ENCODE data around the gene MYLK3. TPM values are rescaled to one million over a fixed set of nuclear protein-coding genes. Genes with fewer than 3 reads are reported as not detected.

The MYLK3 gene
- total and polyA plus RNA-seq, 2 of the 4 experiments (the other 2 are of a cell fraction), result under 0.01 to 0.03 TPM

DNA sequence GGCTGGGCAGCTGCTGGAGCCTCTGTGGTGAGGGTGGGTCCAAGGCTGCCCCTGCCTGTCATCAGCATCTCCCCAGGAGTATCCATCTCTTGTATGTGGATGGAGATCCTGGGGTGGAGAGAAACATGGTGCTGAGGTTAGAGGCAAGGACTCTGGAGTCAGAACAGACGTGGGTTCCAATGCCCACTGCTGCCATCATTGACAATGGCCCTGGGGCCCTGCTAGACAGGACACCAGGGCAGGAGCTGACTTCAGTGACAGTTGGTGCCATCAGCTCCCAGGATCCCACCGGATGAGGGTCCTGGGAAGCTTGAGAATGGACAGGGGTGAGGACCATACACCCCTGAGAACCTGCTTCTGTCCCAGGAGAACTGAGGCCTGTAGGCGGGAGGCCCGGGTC, 15.6 kb downstream of the MYLK3 start:
- no peak overlapping the region for H2BK5ac ChIP-seq (ENCODE audit: low read depth, low read length, poor library complexity, severe bottlenecking)
- intact Hi-C loops (cut with micrococcal nuclease) (no loop called here), dilution Hi-C loops (cut with HindIII; ENCODE audit: low sequenced_read_pairs, unreplicated experiment) (no loop called here), in situ Hi-C loops (cut with MboI; ENCODE audit: low sequenced_read_pairs) (no loop called here)
- BruUV-seq (replicated peaks), result no TSS peak
- H3K14ac ChIP-seq (replicated peaks; ENCODE audit: low read depth, low read length), result no peak overlapping the region
- no peak overlapping the region for H2BK120ac ChIP-seq (ENCODE audit: low read depth, low read length)
- no peaks in the 10 kb centered on the region for H3K79me1 ChIP-seq (ENCODE audit: low read depth in 1 of 2, low read length in 2 of 2)
- no peaks in the 10 kb centered on the region; the same call in 1 of the 2 replicates for H4K20me1 ChIP-seq (ENCODE audit: insufficient read depth, low read length)
- DNase-seq (no peak), ATAC-seq (ENCODE audit: low read depth) (no peak)
- H2AK9ac ChIP-seq (replicated peaks; ENCODE audit: low read depth, low read length, poor library complexity), result no peak overlapping the region
- no peak overlapping the region for H4K5ac ChIP-seq (ENCODE audit: low read depth, low read length)
- ChIA-PET CTCF (no interaction called here), POLR2A (ENCODE audit: unreplicated experiment) (no interaction called here)
- H3K4me2 ChIP-seq (ENCODE audit: low read depth, low read length), result no peak overlapping the region
- no peak overlapping the region for H3K4ac ChIP-seq (ENCODE audit: low read depth, low read length)
- TF ChIP-seq POLR2A (IDR thresholded peaks at IDR 0.05; ENCODE audit: low read depth, low read length) (no peak), RCOR1 (IDR thresholded peaks at IDR 0.05; ENCODE audit: insufficient replicate concordance, low read length) (no peak), MXI1 (IDR thresholded peaks at IDR 0.05; ENCODE audit: borderline replicate concordance, low read depth, low read length) (no peak), NFE2L2 (IDR thresholded peaks at IDR 0.05; ENCODE audit: low read depth, low read length) (no peak), BHLHE40 (IDR thresholded peaks at IDR 0.05; ENCODE audit: low read depth, low read length) (no peak), FOS (IDR thresholded peaks at IDR 0.05; ENCODE audit: low read depth, low read length) (no peak), MAZ (IDR thresholded peaks at IDR 0.05; ENCODE audit: borderline replicate concordance, low read depth, low read length) (no peak), CHD1 (IDR thresholded peaks at IDR 0.05; ENCODE audit: low read depth, low read length) (no peak)
- TF ChIP-seq, protein P1, sequence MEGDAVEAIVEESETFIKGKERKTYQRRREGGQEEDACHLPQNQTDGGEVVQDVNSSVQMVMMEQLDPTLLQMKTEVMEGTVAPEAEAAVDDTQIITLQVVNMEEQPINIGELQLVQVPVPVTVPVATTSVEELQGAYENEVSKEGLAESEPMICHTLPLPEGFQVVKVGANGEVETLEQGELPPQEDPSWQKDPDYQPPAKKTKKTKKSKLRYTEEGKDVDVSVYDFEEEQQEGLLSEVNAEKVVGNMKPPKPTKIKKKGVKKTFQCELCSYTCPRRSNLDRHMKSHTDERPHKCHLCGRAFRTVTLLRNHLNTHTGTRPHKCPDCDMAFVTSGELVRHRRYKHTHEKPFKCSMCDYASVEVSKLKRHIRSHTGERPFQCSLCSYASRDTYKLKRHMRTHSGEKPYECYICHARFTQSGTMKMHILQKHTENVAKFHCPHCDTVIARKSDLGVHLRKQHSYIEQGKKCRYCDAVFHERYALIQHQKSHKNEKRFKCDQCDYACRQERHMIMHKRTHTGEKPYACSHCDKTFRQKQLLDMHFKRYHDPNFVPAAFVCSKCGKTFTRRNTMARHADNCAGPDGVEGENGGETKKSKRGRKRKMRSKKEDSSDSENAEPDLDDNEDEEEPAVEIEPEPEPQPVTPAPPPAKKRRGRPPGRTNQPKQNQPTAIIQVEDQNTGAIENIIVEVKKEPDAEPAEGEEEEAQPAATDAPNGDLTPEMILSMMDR (conservative IDR thresholded peaks at IDR 0.05; ENCODE audit: low read depth, low read length), result no peak
- TF ChIP-seq, protein P2, sequence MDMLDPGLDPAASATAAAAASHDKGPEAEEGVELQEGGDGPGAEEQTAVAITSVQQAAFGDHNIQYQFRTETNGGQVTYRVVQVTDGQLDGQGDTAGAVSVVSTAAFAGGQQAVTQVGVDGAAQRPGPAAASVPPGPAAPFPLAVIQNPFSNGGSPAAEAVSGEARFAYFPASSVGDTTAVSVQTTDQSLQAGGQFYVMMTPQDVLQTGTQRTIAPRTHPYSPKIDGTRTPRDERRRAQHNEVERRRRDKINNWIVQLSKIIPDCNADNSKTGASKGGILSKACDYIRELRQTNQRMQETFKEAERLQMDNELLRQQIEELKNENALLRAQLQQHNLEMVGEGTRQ (IDR thresholded peaks at IDR 0.05; ENCODE audit: low read depth, low read length), result no peak
- TF ChIP-seq, protein P3, sequence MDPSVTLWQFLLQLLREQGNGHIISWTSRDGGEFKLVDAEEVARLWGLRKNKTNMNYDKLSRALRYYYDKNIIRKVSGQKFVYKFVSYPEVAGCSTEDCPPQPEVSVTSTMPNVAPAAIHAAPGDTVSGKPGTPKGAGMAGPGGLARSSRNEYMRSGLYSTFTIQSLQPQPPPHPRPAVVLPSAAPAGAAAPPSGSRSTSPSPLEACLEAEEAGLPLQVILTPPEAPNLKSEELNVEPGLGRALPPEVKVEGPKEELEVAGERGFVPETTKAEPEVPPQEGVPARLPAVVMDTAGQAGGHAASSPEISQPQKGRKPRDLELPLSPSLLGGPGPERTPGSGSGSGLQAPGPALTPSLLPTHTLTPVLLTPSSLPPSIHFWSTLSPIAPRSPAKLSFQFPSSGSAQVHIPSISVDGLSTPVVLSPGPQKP (IDR thresholded peaks at IDR 0.05; ENCODE audit: borderline replicate concordance, low read depth, low read length), result no peak
- H3K18ac ChIP-seq (ENCODE audit: low read depth, low read length), result no peak overlapping the region
- no peak overlapping the region for H2BK15ac ChIP-seq (ENCODE audit: low read depth, low read length)
- H3K56ac ChIP-seq (ENCODE audit: extremely low read depth, insufficient read depth, low read length), result no peak overlapping the region
- peaks cover 2% of the 10 kb centered on the region; the same call in 1 of the 2 replicates for H3K4me1 ChIP-seq (ENCODE audit: control insufficient read depth, insufficient read depth, low read length)
- no peak overlapping the region for H2BK20ac ChIP-seq (ENCODE audit: low read depth, low read length)
- no peak overlapping the region for H3K27ac ChIP-seq (ENCODE audit: insufficient read depth, low read length)
- no peak overlapping the region for H3K4me3 ChIP-seq (ENCODE audit: insufficient read depth, low read depth, low read length)
- no peak overlapping the region for H4K8ac ChIP-seq (ENCODE audit: low read depth in 2 of 2, low read length in 2 of 2)
- no peak overlapping the region for H2AFZ ChIP-seq (replicated peaks; ENCODE audit: low read length, poor library complexity)
- no peak overlapping the region for H3K9ac ChIP-seq (ENCODE audit: low read depth, low read length)
- no peaks in the 10 kb centered on the region for H3K9me3 ChIP-seq (ENCODE audit: control insufficient read depth, insufficient read depth, low read length)
- no peaks in the 10 kb centered on the region for H3K27me3 ChIP-seq (ENCODE audit: control insufficient read depth, insufficient read depth, low read length)
- WGBS, 2 experiments (ENCODE audit: extremely low coverage in 2 of 2, insufficient read length in 1 of 2), result no CpG with 5 or more reads among the region's 4 CpGs
- H4K91ac ChIP-seq (ENCODE audit: insufficient read depth, low read depth, low read length), result no peak overlapping the region
- H3K23ac ChIP-seq (ENCODE audit: low read depth, low read length), result no peak overlapping the region
- no peaks in the 10 kb centered on the region for H3K36me3 ChIP-seq (ENCODE audit: control insufficient read depth, insufficient read depth, low read length)
- H3K9me1 ChIP-seq (ENCODE audit: insufficient read depth, low read length), result no peaks in the 10 kb centered on the region
- no peak overlapping the region for H2AK5ac ChIP-seq (ENCODE audit: low read depth, low read length)
